Measurements from ENCODE around the gene VSIR. TPM values are rescaled to one million over a fixed set of nuclear protein-coding genes. Genes with fewer than 3 reads are reported as not detected.
A peak's percentile ranks its signal among the peaks of the same experiment; 100 is the strongest.

VSIR gene
- total RNA-seq, 4 donors from 2014 or later = 34.7 to 83.6 (median 61.6) TPM

DNA sequence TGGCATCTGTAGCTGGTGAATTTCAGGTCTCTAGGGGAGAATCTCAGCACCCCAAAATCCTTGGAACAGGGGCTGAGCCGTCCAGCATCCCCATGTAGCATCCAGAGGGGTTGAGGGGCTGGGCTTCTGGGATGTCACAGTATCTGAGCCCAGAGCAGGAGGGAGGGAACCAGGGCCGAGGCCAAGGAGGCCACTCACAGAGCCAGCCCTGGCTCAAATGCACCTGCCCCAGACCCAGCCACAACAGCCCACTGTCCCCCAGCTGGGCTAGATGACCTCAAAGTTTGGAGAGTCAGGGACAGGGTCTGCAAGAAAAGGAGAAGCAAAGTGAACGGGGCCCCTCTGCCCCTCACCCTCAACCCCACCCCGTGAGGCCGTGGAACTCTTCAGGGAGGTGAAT, 22.3 kb downstream of the VSIR start:
- Histone ChIP-seq H3K4me1 (peaks cover 0 to 97% (median 37%) of the 10 kb centered on the region in 3 donors), H3K27me3 (no peaks in the 10 kb centered on the region), H3K36me3 (peaks cover 0 to 64% of the 10 kb centered on the region in 2 donors), H3K9me3 (no peaks in the 10 kb centered on the region), H3K27ac (peak overlapping the region in 3 of 4 donors; percentile 14 to 78 (median 72)), H3K4me3 (no peak overlapping the region)
- TF ChIP-seq POLR2AphosphoS5 (IDR thresholded peaks at IDR 0.05) (no peak), POLR2A (IDR thresholded peaks at IDR 0.05) (no peak), EP300 (IDR thresholded peaks at IDR 0.05) (no peak)
- TF ChIP-seq, protein P1, sequence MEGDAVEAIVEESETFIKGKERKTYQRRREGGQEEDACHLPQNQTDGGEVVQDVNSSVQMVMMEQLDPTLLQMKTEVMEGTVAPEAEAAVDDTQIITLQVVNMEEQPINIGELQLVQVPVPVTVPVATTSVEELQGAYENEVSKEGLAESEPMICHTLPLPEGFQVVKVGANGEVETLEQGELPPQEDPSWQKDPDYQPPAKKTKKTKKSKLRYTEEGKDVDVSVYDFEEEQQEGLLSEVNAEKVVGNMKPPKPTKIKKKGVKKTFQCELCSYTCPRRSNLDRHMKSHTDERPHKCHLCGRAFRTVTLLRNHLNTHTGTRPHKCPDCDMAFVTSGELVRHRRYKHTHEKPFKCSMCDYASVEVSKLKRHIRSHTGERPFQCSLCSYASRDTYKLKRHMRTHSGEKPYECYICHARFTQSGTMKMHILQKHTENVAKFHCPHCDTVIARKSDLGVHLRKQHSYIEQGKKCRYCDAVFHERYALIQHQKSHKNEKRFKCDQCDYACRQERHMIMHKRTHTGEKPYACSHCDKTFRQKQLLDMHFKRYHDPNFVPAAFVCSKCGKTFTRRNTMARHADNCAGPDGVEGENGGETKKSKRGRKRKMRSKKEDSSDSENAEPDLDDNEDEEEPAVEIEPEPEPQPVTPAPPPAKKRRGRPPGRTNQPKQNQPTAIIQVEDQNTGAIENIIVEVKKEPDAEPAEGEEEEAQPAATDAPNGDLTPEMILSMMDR (IDR thresholded peaks at IDR 0.05) = no peak
- no peak for ATAC-seq
- no CpG with 5 or more reads among the region's 5 CpGs for WGBS, 2 donors (ENCODE audit: low coverage in 1 of 2)

DNA sequence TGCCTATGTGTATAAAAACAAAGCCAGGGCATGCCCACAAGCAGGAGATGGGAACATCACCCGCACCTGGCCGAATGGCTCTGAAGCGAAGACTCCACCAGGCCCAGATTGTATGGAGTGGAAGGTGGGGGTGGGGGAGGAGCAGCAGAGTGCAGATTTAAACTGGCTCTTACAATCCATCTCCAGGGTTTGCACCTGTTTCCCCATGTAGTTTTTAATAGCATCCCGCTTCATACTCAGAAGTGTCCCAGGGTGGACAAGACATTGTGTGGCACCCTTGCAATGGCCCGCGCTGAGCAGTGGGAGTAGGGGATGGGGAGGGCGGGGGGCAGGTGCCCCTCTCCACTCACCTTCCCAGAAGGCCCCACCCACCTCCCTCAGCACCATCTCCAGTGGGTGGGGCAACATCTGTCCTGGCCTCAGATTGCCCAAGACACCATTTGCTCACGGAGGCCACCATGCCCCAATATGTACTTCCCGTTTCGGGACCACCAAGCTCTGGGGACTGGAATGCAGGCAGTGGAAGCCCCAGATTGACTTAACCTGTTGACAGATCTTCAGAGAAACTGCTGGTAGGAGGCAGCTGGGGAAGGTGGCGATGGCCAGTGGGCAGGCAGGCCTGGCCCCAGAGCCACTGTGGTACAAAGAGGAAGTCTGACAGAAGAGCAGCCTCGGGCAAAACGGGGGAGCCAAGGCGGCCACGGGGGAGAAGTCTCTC, 23.0 kb downstream of the VSIR start:
- Histone ChIP-seq H3K27ac (peak overlapping the region in 3 of 4 donors; percentile 69 to 78 (median 72)), H3K36me3 (peaks cover 0 to 57% of the 10 kb centered on the region in 2 donors), H3K9me3 (no peaks in the 10 kb centered on the region), H3K4me3 (no peak overlapping the region), H3K27me3 (no peaks in the 10 kb centered on the region), H3K4me1 (peaks cover 0 to 94% (median 37%) of the 10 kb centered on the region in 3 donors)
- TF ChIP-seq POLR2AphosphoS5 (IDR thresholded peaks at IDR 0.05) (no peak), POLR2A (IDR thresholded peaks at IDR 0.05) (no peak), EP300 (IDR thresholded peaks at IDR 0.05) (no peak)
- TF ChIP-seq, protein P1 (IDR thresholded peaks at IDR 0.05) = no peak
- WGBS, 2 donors (ENCODE audit: low coverage in 1 of 2) = 85 to 93% methylated on average over 3 to 6 of the region's 15 CpGs
- ATAC-seq = no peak

DNA sequence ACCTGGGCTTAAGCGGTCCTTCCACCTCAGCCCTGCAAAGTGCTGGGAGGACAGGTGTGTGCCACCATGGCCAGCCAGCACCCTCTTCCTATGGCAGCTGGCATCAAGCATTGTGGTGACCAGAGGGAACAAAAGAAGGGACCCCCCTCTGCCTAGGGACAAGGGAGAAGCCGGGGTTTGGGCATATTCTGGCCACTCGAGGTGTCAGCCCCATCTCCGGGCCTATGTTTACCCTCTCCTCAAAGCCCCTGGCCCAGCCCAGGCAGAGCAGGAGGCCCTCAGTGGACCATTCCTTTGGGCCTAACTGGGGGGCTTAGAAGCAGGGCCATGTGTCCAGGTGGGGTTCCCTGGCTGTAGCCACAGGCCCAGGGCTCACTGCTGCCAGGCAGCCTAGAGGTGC, 23.9 kb downstream of the VSIR start:
- TF ChIP-seq, protein P1 (IDR thresholded peaks at IDR 0.05) = no peak
- no peak for TF ChIP-seq POLR2AphosphoS5 (IDR thresholded peaks at IDR 0.05)
- TF ChIP-seq EP300 (IDR thresholded peaks at IDR 0.05) = no peak
- TF ChIP-seq POLR2A (IDR thresholded peaks at IDR 0.05) = no peak
- H3K4me3 ChIP-seq = no peak overlapping the region
- peak overlapping the region in 3 of 4 donors; percentile 69 to 78 (median 72) for H3K27ac ChIP-seq
- peaks cover 0 to 48% of the 10 kb centered on the region in 2 donors for H3K36me3 ChIP-seq
- no peak for ATAC-seq
- peaks cover 0 to 85% (median 37%) of the 10 kb centered on the region in 3 donors for H3K4me1 ChIP-seq
- no peaks in the 10 kb centered on the region for H3K27me3 ChIP-seq
- 100% methylated on average over 1 of the region's 4 CpGs for WGBS, 2 donors (ENCODE audit: low coverage in 1 of 2)
- no peaks in the 10 kb centered on the region for H3K9me3 ChIP-seq

DNA sequence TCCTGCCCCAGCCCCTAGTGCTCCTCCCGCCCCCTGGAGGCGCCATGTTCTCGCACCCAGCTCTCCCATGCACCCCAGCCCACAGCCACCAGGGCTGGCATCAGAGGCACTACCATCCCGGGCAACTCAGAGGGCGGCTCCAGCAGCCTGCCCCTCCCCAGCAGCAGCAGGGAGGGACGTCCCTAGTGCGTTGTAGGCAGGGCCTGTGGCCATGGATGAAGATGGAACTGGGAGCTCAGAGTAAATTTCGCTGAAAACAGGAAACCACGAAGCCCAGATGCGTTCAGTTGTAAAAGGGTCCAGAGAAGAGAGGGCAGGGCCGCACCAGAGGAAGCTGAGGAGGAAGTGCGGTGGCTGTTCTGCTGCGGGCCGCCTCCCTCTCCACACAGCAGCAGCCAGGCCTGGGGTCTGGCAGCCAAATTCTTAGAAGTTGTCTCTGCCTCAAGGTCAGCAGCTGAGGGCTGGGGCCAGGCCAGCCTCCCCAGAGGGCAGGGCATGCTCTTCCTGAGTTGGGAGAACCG, 24.6 kb downstream of the VSIR start:
- H3K27ac ChIP-seq = peak overlapping the region in 3 of 4 donors; percentile 69 to 78 (median 72)
- H3K27me3 ChIP-seq = no peaks in the 10 kb centered on the region
- peaks cover 0 to 42% of the 10 kb centered on the region in 2 donors for H3K36me3 ChIP-seq
- H3K4me3 ChIP-seq = no peak overlapping the region
- peak; percentile 71 for ATAC-seq
- H3K9me3 ChIP-seq = no peaks in the 10 kb centered on the region
- peak; percentile 5 for TF ChIP-seq POLR2AphosphoS5 (IDR thresholded peaks at IDR 0.05)
- no peak for TF ChIP-seq EP300 (IDR thresholded peaks at IDR 0.05)
- TF ChIP-seq POLR2A (IDR thresholded peaks at IDR 0.05) = no peak
- TF ChIP-seq, protein P1 (IDR thresholded peaks at IDR 0.05) = peak in 2 of 4 experiments; percentile 7 to 13
- 28 to 40% methylated on average over 4 to 7 of the region's 15 CpGs for WGBS, 2 donors (ENCODE audit: low coverage in 1 of 2)
- H3K4me1 ChIP-seq = peaks cover 0 to 78% (median 33%) of the 10 kb centered on the region in 3 donors
